EL (cell line): ENCODE data around the gene RGS12.
A peak's percentile ranks its signal among the peaks of the same experiment; 100 is the strongest.

ENCODE experiments used
- DNase-seq: peaks from one replicate; pipeline ENCODE4 v3.0.0-alpha.2; 2016

The RGS12 gene

GRCh38 chr4:3284734-3285557 lies 7.9 kb upstream of the RGS12 start:
- DNase-seq = no peak

GRCh38 chr4:3285558-3286334 lies 7.1 kb upstream of the RGS12 start:
- peak; percentile 75 for DNase-seq

- no peak for DNase-seq
These were observed 6.3 kb upstream of the RGS12 start for GRCh38 chr4:3286335-3287175.

- DNase-seq = no peak
These were observed 5.4 kb upstream of the RGS12 start for GRCh38 chr4:3287271-3287971.

- DNase-seq = no peak
These were observed 4.8 kb upstream of the RGS12 start for GRCh38 chr4:3287972-3288570.

GRCh38 chr4:3288571-3289094 lies 4.2 kb upstream of the RGS12 start:
- DNase-seq = no peak

GRCh38 chr4:3290476-3290875 lies 2.3 kb upstream of the RGS12 start:
- no peak for DNase-seq

- DNase-seq = no peak
These were observed 1.9 kb upstream of the RGS12 start for GRCh38 chr4:3290889-3291321.

- DNase-seq = no peak
These were observed 1.3 kb upstream of the RGS12 start for GRCh38 chr4:3291411-3291968.

GRCh38 chr4:3291969-3292570 lies 751 bp upstream of the RGS12 start:
- peak; percentile 65 for DNase-seq

- no peak for DNase-seq
These were observed 875 bp downstream of the RGS12 start for GRCh38 chr4:3293401-3294391.

GRCh38 chr4:3294401-3295241 lies 1.8 kb downstream of the RGS12 start:
- no peak for DNase-seq

- no peak for DNase-seq
These were observed 3.2 kb downstream of the RGS12 start for GRCh38 chr4:3295837-3296624.

- no peak for DNase-seq
These were observed 3.8 kb downstream of the RGS12 start for GRCh38 chr4:3296651-3297050.

- DNase-seq = no peak
These were observed 4.4 kb downstream of the RGS12 start for GRCh38 chr4:3297066-3297859.

GRCh38 chr4:3299122-3299975 lies 6.5 kb downstream of the RGS12 start:
- DNase-seq = no peak
